ENCODE measurements around the gene MS4A10. TPM values are rescaled to one million over a fixed set of nuclear protein-coding genes. Genes with fewer than 3 reads are reported as not detected.

The MS4A10 gene
- total and polyA plus RNA-seq, 9 of the 15 experiments (the other 6 are each of a cell fraction or from before 2014, with no cell fraction given), result not detected

GRCh38 chr11:60813324-60813723 lies 28.2 kb downstream of the MS4A10 start (continued):
- TF ChIP-seq ZBTB40 (IDR thresholded peaks at IDR 0.05) (no peak), ZBTB40 (CRISPR knock-in tag; IDR thresholded peaks at IDR 0.05) (no peak), OTX1 (CRISPR knock-in tag; IDR thresholded peaks at IDR 0.05) (no peak), SRSF9 (IDR thresholded peaks at IDR 0.05; ENCODE audit: borderline replicate concordance, low read depth, low read length) (no peak), ESRRA (IDR thresholded peaks at IDR 0.05; ENCODE audit: borderline replicate concordance, low read depth) (no peak), ZNF12 (CRISPR knock-in tag; IDR thresholded peaks at IDR 0.05) (no peak), EZH2 (IDR thresholded peaks at IDR 0.05; ENCODE audit: borderline replicate concordance, low read depth, low read length) (no peak), U2AF1 (optimal IDR thresholded peaks at IDR 0.05; ENCODE audit: low read depth, low read length) (no peak), ZNF224 (CRISPR knock-in tag; IDR thresholded peaks at IDR 0.05) (no peak), UBTF (IDR thresholded peaks at IDR 0.05; ENCODE audit: borderline replicate concordance in 1 of 2, low read depth in 2 of 2, low read length in 2 of 2) (no peak), POLR2H (tag; IDR thresholded peaks at IDR 0.05; ENCODE audit: low read depth) (no peak)
